GM12878 (cell line): Measurements from ENCODE around the gene GALT. TPM values are rescaled to one million over a fixed set of nuclear protein-coding genes. Genes with fewer than 3 reads are reported as not detected.

ENCODE experiments used
- ATAC-seq: fragments of 200-7000 bp; cut with Tn5 transposase; 3 replicates; pipeline ENCODE4 v1.9.1; 2020; ENCODE audit warnings: mild to moderate bottlenecking, moderate library complexity
- BruUV-seq: library from RNA; stranded (reverse); fragments of 400-500 nt; replicated peaks from 2 replicates; lab custom pipeline; 2021; lab: Mats Ljungman, UMichigan
- CTCF ChIA-PET: fragments of 300-600 bp; sonication (Branson Sonifier 250); formaldehyde crosslinking; extraction: SDS; loops from one replicate; lab custom pipeline; 2021; ENCODE audit warnings: inconsistent platforms; lab: Yijun Ruan, JAX
- POLR2A ChIA-PET: fragments of 350-600 bp; formaldehyde crosslinking; extraction: SDS; loops from one replicate; lab custom pipeline; 2021; ENCODE audit warnings: inconsistent platforms; lab: Charles Lee
- RAD21 ChIA-PET: fragments of 300-600 bp; sonication (Branson Sonifier 250); formaldehyde crosslinking; loops from one replicate; lab custom pipeline; 2023; ENCODE audit warnings: antibody characterized with exemption; ENCODE audit not compliant: unreplicated experiment; lab: Charles Lee
- SMC1A ChIA-PET: fragments of 300-600 bp; sonication (Branson Sonifier 250); formaldehyde crosslinking; loops from one replicate; lab custom pipeline; 2023; ENCODE audit not compliant: unreplicated experiment, uncharacterized antibody; lab: Charles Lee
- DNase-seq: peaks from one replicate; pipeline ENCODE4 v3.0.0-alpha.2; 2011; ENCODE audit warnings: low read depth, low spot score
- FAIRE-seq: peaks from 3 replicates; lab custom pipeline; 2011; peaks lifted over from hg19 to GRCh38; lab: Jason Lieb, UNC
- H2AFZ ChIP-seq: 2 replicates; pipeline ENCODE4 v1.6.0; 2011; ENCODE audit warnings: low read depth, low read length, control low read depth; ENCODE audit not compliant: control insufficient read depth
- H3K27ac ChIP-seq: 2 replicates; pipeline ENCODE4 v1.5.1; 2011; ENCODE audit warnings: control low read depth; ENCODE audit not compliant: control insufficient read depth, insufficient read depth
- H3K27me3 ChIP-seq, 2 experiments: replicated peaks in 1 of 2; 2 replicates each; pipeline versions ENCODE4 v1.6.0 to v1.6.1; 2011; ENCODE audit warnings: low read length in 1 of 2; ENCODE audit not compliant: control insufficient read depth in 2 of 2, insufficient read depth in 2 of 2
- H3K36me3 ChIP-seq, 2 experiments: 2 replicates each; pipeline ENCODE4 v1.5.1; 2011; ENCODE audit warnings: low read length in 1 of 2; ENCODE audit not compliant: control insufficient read depth in 2 of 2, insufficient read depth in 2 of 2
- H3K4me1 ChIP-seq: 2 replicates; pipeline ENCODE4 v1.6.1; 2011; ENCODE audit warnings: mild to moderate bottlenecking, low read length, moderate library complexity, mixed read lengths; ENCODE audit not compliant: control insufficient read depth, insufficient read depth
- H3K4me2 ChIP-seq: 2 replicates; pipeline ENCODE4 v1.6.0; 2011; ENCODE audit warnings: control low read depth; ENCODE audit not compliant: control insufficient read depth, insufficient read depth
- H3K4me3 ChIP-seq: fragments of 200-600 bp; sonication (generic); 2 replicates; pipeline ENCODE4 v1.5.1; 2016
- H3K79me2 ChIP-seq: 2 replicates; pipeline ENCODE4 v1.6.0; 2011; ENCODE audit warnings: low read length; ENCODE audit not compliant: control insufficient read depth, insufficient read depth
- H3K9ac ChIP-seq: 2 replicates; pipeline ENCODE4 v1.8.0; 2011; ENCODE audit warnings: low read length, control low read depth, mixed read lengths; ENCODE audit not compliant: control insufficient read depth, insufficient read depth
- H3K9me3 ChIP-seq: replicated peaks from 3 replicates; pipeline ENCODE4 v1.5.1; 2011; ENCODE audit warnings: mild to moderate bottlenecking, low read length; ENCODE audit not compliant: control insufficient read depth, insufficient read depth
- H4K20me1 ChIP-seq: 2 replicates; pipeline ENCODE4 v1.6.0; 2011; ENCODE audit not compliant: control insufficient read depth, insufficient read depth
- MEF2B ChIP-seq: fragments of 450-650 bp; IDR thresholded peaks from 2 replicates; pipeline ENCODE4 v1.6.1; 2018; ENCODE audit warnings: mild to moderate bottlenecking, moderate library complexity; ENCODE audit not compliant: partially characterized antibody, poor library complexity, severe bottlenecking
- MTA2 ChIP-seq: fragments of 450-650 bp; IDR thresholded peaks from 2 replicates; pipeline ENCODE4 v1.6.1; 2016; ENCODE audit warnings: low read depth, mild to moderate bottlenecking, moderate library complexity
- RB1 ChIP-seq: fragments of 450-650 bp; formaldehyde crosslinking; IDR thresholded peaks from 2 replicates; pipeline ENCODE4 v1.6.1; 2017; ENCODE audit warnings: mild to moderate bottlenecking, borderline replicate concordance
- YY1 ChIP-seq: IDR thresholded peaks from 2 replicates; pipeline ENCODE4 v1.6.1; 2011; ENCODE audit warnings: low read depth, mild to moderate bottlenecking, low read length
- in situ Hi-C: fragments of 300-500 bp; cut with MboI; formaldehyde crosslinking; loops from 9 replicates; pipeline ENCODE4 v1.14.3; 2018; ENCODE audit warnings: mixed read lengths
- intact Hi-C: fragments of 100-400 bp; cut with micrococcal nuclease; formaldehyde crosslinking; loops from one replicate; pipeline ENCODE4 v1.14.2; 2022; ENCODE audit not compliant: unreplicated experiment
- polyA plus RNA-seq, 11 experiments: library from polyadenylated mRNA; depleted of rRNA in 4 of 11; unstranded in 6 of 11; stranded (reverse) in 5 of 11; fragments of >200 nt; fragmentation: Nextera tagmentation in 4 of 11; fragmentation: Illumina TruSeq in 1 of 11; extraction: Ambion mirVana in 4 of 11; extraction: Trizol in 1 of 11; gene quantifications; 1 replicate in 1 of 11; 2 replicates in 10 of 11; pipeline versions ENCODE4 v1.2.1 to v1.2.3, GENCODE V29; 2011 to 2016; ENCODE audit warnings: inconsistent platforms in 2 of 11, missing spikeins in 2 of 11, low read depth in 1 of 11
- total RNA-seq, 4 experiments: library from RNA; depleted of rRNA in 3 of 4; stranded (reverse); fragments of >200 nt in 3 of 4; fragmentation: Illumina TruSeq in 1 of 4; extraction: Trizol in 1 of 4; gene quantifications; 2 replicates each; pipeline versions ENCODE4 v1.2.1 to v1.2.3, GENCODE V29; 2013 to 2021
- TF ChIP-seq, protein P1 (sequence below): fragments of 450-650 bp; IDR thresholded peaks from 2 replicates; pipeline ENCODE4 v1.6.1; 2017; ENCODE audit warnings: mild to moderate bottlenecking, moderate library complexity
- TF ChIP-seq, protein P2 (sequence below): fragments of 450-650 bp; IDR thresholded peaks from 2 replicates; pipeline ENCODE4 v1.6.1; 2016; ENCODE audit warnings: mild to moderate bottlenecking
- TF ChIP-seq, protein P3 (sequence below): IDR thresholded peaks from 2 replicates; pipeline ENCODE4 v1.6.1; 2011; ENCODE audit warnings: low read depth, low read length, improper control_type of control experiment, borderline replicate concordance
- TF ChIP-seq, protein P4 (sequence below): fragments of 450-650 bp; IDR thresholded peaks from 2 replicates; pipeline ENCODE4 v1.6.1; 2018; ENCODE audit warnings: mild to moderate bottlenecking, low read depth, moderate library complexity; ENCODE audit not compliant: partially characterized antibody

The GALT gene
- total and polyA plus RNA-seq, 10 of the 15 experiments (the other 5 are each of a cell fraction or from before 2014, with no cell fraction given) = 9.3 to 34.1 (median 26.9) TPM

DNA sequence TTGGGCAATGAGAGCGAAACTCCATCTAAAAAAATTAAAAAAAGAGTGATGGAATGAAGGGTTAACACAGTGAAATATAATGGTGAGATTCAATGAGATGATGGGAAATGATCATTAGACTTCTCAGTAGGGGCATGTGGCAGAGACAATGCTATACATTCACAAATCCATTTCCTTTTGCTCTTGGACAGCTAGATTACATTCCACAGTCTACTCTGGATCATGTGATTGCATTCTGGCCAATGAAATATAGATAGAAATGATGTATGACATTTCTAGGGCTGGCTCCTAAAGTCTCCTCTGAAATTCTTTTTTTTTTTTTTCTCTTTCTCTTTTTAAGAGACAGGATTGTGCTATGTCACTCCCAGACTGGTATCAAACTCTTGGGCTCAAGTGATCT is 3.8 kb upstream of the GALT start (continued):
- TF ChIP-seq, protein P1, sequence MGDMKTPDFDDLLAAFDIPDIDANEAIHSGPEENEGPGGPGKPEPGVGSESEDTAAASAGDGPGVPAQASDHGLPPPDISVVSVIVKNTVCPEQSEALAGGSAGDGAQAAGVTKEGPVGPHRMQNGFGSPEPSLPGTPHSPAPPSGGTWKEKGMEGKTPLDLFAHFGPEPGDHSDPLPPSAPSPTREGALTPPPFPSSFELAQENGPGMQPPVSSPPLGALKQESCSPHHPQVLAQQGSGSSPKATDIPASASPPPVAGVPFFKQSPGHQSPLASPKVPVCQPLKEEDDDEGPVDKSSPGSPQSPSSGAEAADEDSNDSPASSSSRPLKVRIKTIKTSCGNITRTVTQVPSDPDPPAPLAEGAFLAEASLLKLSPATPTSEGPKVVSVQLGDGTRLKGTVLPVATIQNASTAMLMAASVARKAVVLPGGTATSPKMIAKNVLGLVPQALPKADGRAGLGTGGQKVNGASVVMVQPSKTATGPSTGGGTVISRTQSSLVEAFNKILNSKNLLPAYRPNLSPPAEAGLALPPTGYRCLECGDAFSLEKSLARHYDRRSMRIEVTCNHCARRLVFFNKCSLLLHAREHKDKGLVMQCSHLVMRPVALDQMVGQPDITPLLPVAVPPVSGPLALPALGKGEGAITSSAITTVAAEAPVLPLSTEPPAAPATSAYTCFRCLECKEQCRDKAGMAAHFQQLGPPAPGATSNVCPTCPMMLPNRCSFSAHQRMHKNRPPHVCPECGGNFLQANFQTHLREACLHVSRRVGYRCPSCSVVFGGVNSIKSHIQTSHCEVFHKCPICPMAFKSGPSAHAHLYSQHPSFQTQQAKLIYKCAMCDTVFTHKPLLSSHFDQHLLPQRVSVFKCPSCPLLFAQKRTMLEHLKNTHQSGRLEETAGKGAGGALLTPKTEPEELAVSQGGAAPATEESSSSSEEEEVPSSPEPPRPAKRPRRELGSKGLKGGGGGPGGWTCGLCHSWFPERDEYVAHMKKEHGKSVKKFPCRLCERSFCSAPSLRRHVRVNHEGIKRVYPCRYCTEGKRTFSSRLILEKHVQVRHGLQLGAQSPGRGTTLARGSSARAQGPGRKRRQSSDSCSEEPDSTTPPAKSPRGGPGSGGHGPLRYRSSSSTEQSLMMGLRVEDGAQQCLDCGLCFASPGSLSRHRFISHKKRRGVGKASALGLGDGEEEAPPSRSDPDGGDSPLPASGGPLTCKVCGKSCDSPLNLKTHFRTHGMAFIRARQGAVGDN = no peak
- TF ChIP-seq, protein P2, sequence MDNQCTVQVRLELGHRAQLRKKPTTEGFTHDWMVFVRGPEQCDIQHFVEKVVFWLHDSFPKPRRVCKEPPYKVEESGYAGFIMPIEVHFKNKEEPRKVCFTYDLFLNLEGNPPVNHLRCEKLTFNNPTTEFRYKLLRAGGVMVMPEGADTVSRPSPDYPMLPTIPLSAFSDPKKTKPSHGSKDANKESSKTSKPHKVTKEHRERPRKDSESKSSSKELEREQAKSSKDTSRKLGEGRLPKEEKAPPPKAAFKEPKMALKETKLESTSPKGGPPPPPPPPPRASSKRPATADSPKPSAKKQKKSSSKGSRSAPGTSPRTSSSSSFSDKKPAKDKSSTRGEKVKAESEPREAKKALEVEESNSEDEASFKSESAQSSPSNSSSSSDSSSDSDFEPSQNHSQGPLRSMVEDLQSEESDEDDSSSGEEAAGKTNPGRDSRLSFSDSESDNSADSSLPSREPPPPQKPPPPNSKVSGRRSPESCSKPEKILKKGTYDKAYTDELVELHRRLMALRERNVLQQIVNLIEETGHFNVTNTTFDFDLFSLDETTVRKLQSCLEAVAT = no peak
- no peak for TF ChIP-seq MEF2B

DNA sequence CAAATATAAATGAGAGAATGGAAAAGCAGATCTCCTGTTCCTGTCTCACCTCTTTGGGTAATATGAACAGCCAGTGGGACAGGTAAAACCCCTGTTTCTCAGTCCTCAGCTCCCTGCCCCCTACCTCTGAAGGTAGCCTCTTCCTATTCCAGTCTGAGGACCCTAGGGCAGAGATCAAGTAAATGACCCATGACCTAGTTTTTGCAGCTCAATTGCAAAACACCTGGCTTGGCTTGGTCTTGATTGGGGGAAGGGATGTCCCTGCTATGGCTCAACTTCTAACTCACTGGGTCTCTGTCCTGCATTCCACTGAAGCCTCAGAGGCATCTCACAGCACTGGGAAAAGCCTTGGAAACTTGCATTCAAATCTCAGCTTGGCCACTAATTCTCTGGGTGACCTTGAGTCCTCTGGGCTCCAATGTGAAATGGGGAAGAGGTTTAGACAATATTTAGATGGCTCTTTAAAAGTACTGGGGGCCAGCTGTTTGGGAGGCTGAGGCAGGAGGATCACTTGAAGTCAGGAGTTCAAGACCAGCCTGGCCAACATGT is 1.6 kb upstream of the GALT start:
- Histone ChIP-seq H3K4me2 (no peak overlapping the region), H3K27ac (no peak overlapping the region), H3K9ac (no peak overlapping the region), H3K36me3 (peaks cover 2 to 7% of the 10 kb centered on the region in 2 experiments; a peak in 3 of 4 replicates), H4K20me1 (no peaks in the 10 kb centered on the region; the same call in 1 of the 2 replicates), H3K79me2 (peaks cover 17% of the 10 kb centered on the region), H2AFZ (no peak overlapping the region), H3K9me3 (no peaks in the 10 kb centered on the region), H3K27me3 (no peaks in the 10 kb centered on the region), H3K4me1 (peaks cover 14% of the 10 kb centered on the region), H3K4me3 (no peak overlapping the region)
- in situ Hi-C loops (loop anchor here (5.0 kb wide), 1 partner anchor 53 kb away; no protein-coding TSS in a partner anchor), intact Hi-C loops (no loop called here)
- RAD21 ChIA-PET = no interaction called here
- ATAC-seq = no peak
- no peak for DNase-seq
- no peak for FAIRE-seq
- CTCF ChIA-PET = interaction anchor here (1.2 to 5.9 kb wide), 2 partner anchors 9 to 11 kb away, joined by 3 to 103 read pairs; partner anchors contain the start of gene SIGMAR1
- POLR2A ChIA-PET = interaction anchor here (0.8 kb wide), 1 partner anchor 9 kb away, joined by 4 read pairs; no protein-coding TSS in a partner anchor
- SMC1A ChIA-PET = interaction anchor here (0.6 to 1.6 kb wide), 4 partner anchors 10 to 1009 kb away, joined by 3 to 4 read pairs (median 4); no protein-coding TSS in a partner anchor
- no TSS peak for BruUV-seq
- TF ChIP-seq MTA2 (no peak), YY1 (no peak), RB1 (no peak)
- TF ChIP-seq, protein P3, sequence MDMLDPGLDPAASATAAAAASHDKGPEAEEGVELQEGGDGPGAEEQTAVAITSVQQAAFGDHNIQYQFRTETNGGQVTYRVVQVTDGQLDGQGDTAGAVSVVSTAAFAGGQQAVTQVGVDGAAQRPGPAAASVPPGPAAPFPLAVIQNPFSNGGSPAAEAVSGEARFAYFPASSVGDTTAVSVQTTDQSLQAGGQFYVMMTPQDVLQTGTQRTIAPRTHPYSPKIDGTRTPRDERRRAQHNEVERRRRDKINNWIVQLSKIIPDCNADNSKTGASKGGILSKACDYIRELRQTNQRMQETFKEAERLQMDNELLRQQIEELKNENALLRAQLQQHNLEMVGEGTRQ = no peak
- TF ChIP-seq, protein P4, sequence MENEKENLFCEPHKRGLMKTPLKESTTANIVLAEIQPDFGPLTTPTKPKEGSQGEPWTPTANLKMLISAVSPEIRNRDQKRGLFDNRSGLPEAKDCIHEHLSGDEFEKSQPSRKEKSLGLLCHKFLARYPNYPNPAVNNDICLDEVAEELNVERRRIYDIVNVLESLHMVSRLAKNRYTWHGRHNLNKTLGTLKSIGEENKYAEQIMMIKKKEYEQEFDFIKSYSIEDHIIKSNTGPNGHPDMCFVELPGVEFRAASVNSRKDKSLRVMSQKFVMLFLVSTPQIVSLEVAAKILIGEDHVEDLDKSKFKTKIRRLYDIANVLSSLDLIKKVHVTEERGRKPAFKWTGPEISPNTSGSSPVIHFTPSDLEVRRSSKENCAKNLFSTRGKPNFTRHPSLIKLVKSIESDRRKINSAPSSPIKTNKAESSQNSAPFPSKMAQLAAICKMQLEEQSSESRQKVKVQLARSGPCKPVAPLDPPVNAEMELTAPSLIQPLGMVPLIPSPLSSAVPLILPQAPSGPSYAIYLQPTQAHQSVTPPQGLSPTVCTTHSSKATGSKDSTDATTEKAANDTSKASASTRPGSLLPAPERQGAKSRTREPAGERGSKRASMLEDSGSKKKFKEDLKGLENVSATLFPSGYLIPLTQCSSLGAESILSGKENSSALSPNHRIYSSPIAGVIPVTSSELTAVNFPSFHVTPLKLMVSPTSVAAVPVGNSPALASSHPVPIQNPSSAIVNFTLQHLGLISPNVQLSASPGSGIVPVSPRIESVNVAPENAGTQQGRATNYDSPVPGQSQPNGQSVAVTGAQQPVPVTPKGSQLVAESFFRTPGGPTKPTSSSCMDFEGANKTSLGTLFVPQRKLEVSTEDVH = no peak
